IMR-90 (cell line): ENCODE measurements around the gene ESYT3. TPM values are rescaled to one million over a fixed set of nuclear protein-coding genes. Genes with fewer than 3 reads are reported as not detected.

Source experiments
- ATAC-seq: fragments of 200-7000 bp; cut with Tn5 transposase; 2 replicates; pipeline ENCODE4 v1.9.1; 2020; ENCODE audit warnings: low read depth, mild to moderate bottlenecking, moderate library complexity
- BruUV-seq: library from RNA; stranded (reverse); fragments of 400-500 nt; replicated peaks from 2 replicates; lab custom pipeline; 2021; lab: Mats Ljungman, UMichigan
- CTCF ChIA-PET: fragments of 300-600 bp; formaldehyde crosslinking; extraction: SDS; loops from one replicate; lab custom pipeline; 2021; ENCODE audit warnings: antibody characterized with exemption; lab: Yijun Ruan, JAX
- POLR2A ChIA-PET: fragments of 300-600 bp; sonication (Branson Sonifier 250); formaldehyde crosslinking; loops from one replicate; lab custom pipeline; 2022; ENCODE audit warnings: antibody characterized with exemption; ENCODE audit not compliant: unreplicated experiment; lab: Charles Lee
- DNase-seq: peaks from one replicate; pipeline ENCODE4 v3.0.0; 2013
- H2AFZ ChIP-seq: replicated peaks from 2 replicates; pipeline ENCODE3; 2013; ENCODE audit warnings: low read length, mild to moderate bottlenecking; ENCODE audit not compliant: poor library complexity
- H2AK5ac ChIP-seq: 2 replicates; pipeline ENCODE4 v1.6.1; 2013; ENCODE audit warnings: low read depth, low read length, inconsistent platforms
- H2AK9ac ChIP-seq: replicated peaks from 2 replicates; pipeline ENCODE3; 2013; ENCODE audit warnings: mild to moderate bottlenecking, low read depth, low read length, moderate library complexity; ENCODE audit not compliant: poor library complexity
- H2BK120ac ChIP-seq: 2 replicates; pipeline ENCODE4 v1.6.1; 2013; ENCODE audit warnings: low read depth, low read length, inconsistent platforms
- H2BK15ac ChIP-seq: 3 replicates; pipeline ENCODE4 v1.6.1; 2013; ENCODE audit warnings: low read depth, low read length, inconsistent platforms
- H2BK20ac ChIP-seq: 2 replicates; pipeline ENCODE4 v1.6.1; 2013; ENCODE audit warnings: low read depth, mild to moderate bottlenecking, inconsistent platforms, low read length, moderate library complexity
- H2BK5ac ChIP-seq: 2 replicates; pipeline ENCODE4 v1.6.1; 2013; ENCODE audit warnings: mild to moderate bottlenecking, low read depth, low read length, inconsistent platforms; ENCODE audit not compliant: poor library complexity, severe bottlenecking
- H3K14ac ChIP-seq: replicated peaks from 2 replicates; pipeline ENCODE4 v1.6.1; 2013; ENCODE audit warnings: low read depth, low read length, inconsistent platforms
- H3K18ac ChIP-seq: 2 replicates; pipeline ENCODE4 v1.6.1; 2013; ENCODE audit warnings: low read depth, low read length, control low read depth
- H3K23ac ChIP-seq: 2 replicates; pipeline ENCODE4 v1.6.1; 2013; ENCODE audit warnings: low read depth, low read length, inconsistent platforms
- H3K27ac ChIP-seq: 2 replicates; pipeline ENCODE4 v1.5.1; 2013; ENCODE audit warnings: mild to moderate bottlenecking, control low read depth, low read length; ENCODE audit not compliant: insufficient read depth
- H3K27me3 ChIP-seq: 2 replicates; pipeline ENCODE4 v1.6.1; 2013; ENCODE audit warnings: low read length; ENCODE audit not compliant: control insufficient read depth, insufficient read depth
- H3K36me3 ChIP-seq: 2 replicates; pipeline ENCODE4 v1.6.1; 2013; ENCODE audit warnings: low read length, mixed read lengths; ENCODE audit not compliant: control insufficient read depth, insufficient read depth
- H3K4ac ChIP-seq: 2 replicates; pipeline ENCODE4 v1.6.1; 2013; ENCODE audit warnings: low read depth, low read length, inconsistent platforms
- H3K4me1 ChIP-seq: 2 replicates; pipeline ENCODE4 v1.6.1; 2013; ENCODE audit warnings: low read length, mixed read lengths; ENCODE audit not compliant: control insufficient read depth, insufficient read depth
- H3K4me2 ChIP-seq: 2 replicates; pipeline ENCODE4 v1.6.1; 2013; ENCODE audit warnings: low read depth, mild to moderate bottlenecking, control low read depth, low read length, moderate library complexity
- H3K4me3 ChIP-seq: 2 replicates; pipeline ENCODE4 v1.5.1; 2013; ENCODE audit warnings: low read depth, mild to moderate bottlenecking, control low read depth, low read length, moderate library complexity; ENCODE audit not compliant: insufficient read depth
- H3K56ac ChIP-seq: 2 replicates; pipeline ENCODE4 v1.6.1; 2013; ENCODE audit warnings: low read length, inconsistent platforms; ENCODE audit not compliant: insufficient read depth; ENCODE audit errors: extremely low read depth
- H3K79me1 ChIP-seq, 2 experiments: 2 replicates each; pipeline ENCODE4 v1.6.1; 2013; ENCODE audit warnings: low read length in 2 of 2, inconsistent platforms in 1 of 2, low read depth in 1 of 2
- H3K9ac ChIP-seq: 2 replicates; pipeline ENCODE4 v1.6.1; 2013; ENCODE audit warnings: low read depth, low read length, control low read depth
- H3K9me1 ChIP-seq: 2 replicates; pipeline ENCODE4 v1.6.1; 2013; ENCODE audit warnings: low read length, inconsistent platforms; ENCODE audit not compliant: insufficient read depth
- H3K9me3 ChIP-seq: 2 replicates; pipeline ENCODE4 v1.6.1; 2013; ENCODE audit warnings: low read length; ENCODE audit not compliant: control insufficient read depth, insufficient read depth
- H4K20me1 ChIP-seq: 2 replicates; pipeline ENCODE4 v1.6.1; 2013; ENCODE audit warnings: low read length, inconsistent platforms; ENCODE audit not compliant: insufficient read depth
- H4K5ac ChIP-seq: 2 replicates; pipeline ENCODE4 v1.6.1; 2013; ENCODE audit warnings: mild to moderate bottlenecking, low read depth, low read length, control low read depth
- H4K8ac ChIP-seq, 2 experiments: 2 replicates each; pipeline ENCODE4 v1.6.1; 2013; ENCODE audit warnings: low read depth in 2 of 2, low read length in 2 of 2, control low read depth in 1 of 2, inconsistent platforms in 1 of 2
- H4K91ac ChIP-seq: 2 replicates; pipeline ENCODE4 v1.6.1; 2013; ENCODE audit warnings: low read depth, low read length, inconsistent platforms; ENCODE audit not compliant: insufficient read depth
- CEBPB ChIP-seq: IDR thresholded peaks from 2 replicates; pipeline ENCODE4 v1.6.1; 2012; ENCODE audit warnings: low read depth, low read length, improper control_type of control experiment
- FOS ChIP-seq: fragments of 150-350 bp; IDR thresholded peaks from 2 replicates; pipeline ENCODE4 v1.6.1; 2016; ENCODE audit warnings: low read depth, low read length
- MAZ ChIP-seq: IDR thresholded peaks from 2 replicates; pipeline ENCODE4 v1.6.1; 2012; ENCODE audit warnings: low read depth, mild to moderate bottlenecking, low read length, improper control_type of control experiment, moderate library complexity, borderline replicate concordance
- NFE2L2 ChIP-seq: fragments of 150-350 bp; IDR thresholded peaks from 2 replicates; pipeline ENCODE4 v1.6.1; 2016; ENCODE audit warnings: low read depth, mild to moderate bottlenecking, low read length
- POLR2A ChIP-seq: IDR thresholded peaks from 2 replicates; pipeline ENCODE4 v1.6.1; 2012; ENCODE audit warnings: mild to moderate bottlenecking, low read depth, low read length
- RAD21 ChIP-seq: IDR thresholded peaks from 2 replicates; pipeline ENCODE4 v1.6.1; 2012; ENCODE audit warnings: low read length, improper control_type of control experiment
- RCOR1 ChIP-seq: IDR thresholded peaks from 2 replicates; pipeline ENCODE4 v1.6.1; 2012; ENCODE audit warnings: mild to moderate bottlenecking, low read length, improper control_type of control experiment; ENCODE audit not compliant: insufficient replicate concordance
- RFX5 ChIP-seq: IDR thresholded peaks from 2 replicates; pipeline ENCODE4 v1.8.0; 2012; ENCODE audit warnings: low read depth, mild to moderate bottlenecking, low read length, moderate library complexity
- WGBS, 2 experiments: methylation state at CpG; one replicate each; pipeline versions ENCODE4 v1.1.5 to v1.1.7; 2013; ENCODE audit warnings: missing lambda C conversion rate in 2 of 2; ENCODE audit not compliant: insufficient read length in 1 of 2; ENCODE audit errors: extremely low coverage in 2 of 2; 5-methylcytosine and 5-hydroxymethylcytosine counted together
- dilution Hi-C: fragments of 300-500 bp; cut with HindIII; formaldehyde crosslinking; loops from one replicate; pipeline ENCODE4 v1.14.3; 2018; ENCODE audit warnings: low sequenced_read_pairs; ENCODE audit not compliant: unreplicated experiment
- in situ Hi-C: fragments of 300-500 bp; cut with MboI; formaldehyde crosslinking; loops from 3 replicates; pipeline ENCODE4 v1.14.3; 2019; ENCODE audit warnings: low sequenced_read_pairs, inconsistent platforms, mixed read lengths
- intact Hi-C: fragments of 100-400 bp; cut with micrococcal nuclease; formaldehyde crosslinking; loops from 2 replicates; pipeline ENCODE4 v1.10.0; 2022
- polyA plus RNA-seq, 3 experiments: library from polyadenylated mRNA; depleted of rRNA; stranded (reverse); fragments of >200 nt; gene quantifications; 2 replicates each; pipeline ENCODE4 v1.2.3, GENCODE V29; 2012; ENCODE audit warnings: low replicate concordance in 1 of 3
- total RNA-seq: library from RNA; depleted of rRNA; stranded (reverse); fragments of >200 nt; gene quantifications from 2 replicates; pipeline ENCODE4 v1.2.3, GENCODE V29; 2012
- TF ChIP-seq, protein P1 (sequence below): fragments of 150-350 bp; IDR thresholded peaks from 2 replicates; pipeline ENCODE4 v1.6.1; 2016; ENCODE audit warnings: low read depth, mild to moderate bottlenecking, low read length, moderate library complexity, borderline replicate concordance
- TF ChIP-seq, protein P2 (sequence below): conservative IDR thresholded peaks from 2 replicates; pipeline ENCODE4 v1.5.1; 2012; ENCODE audit warnings: mild to moderate bottlenecking, low read depth, low read length, improper control_type of control experiment

Gene ESYT3
- total and polyA plus RNA-seq, 2 of the 4 experiments (the other 2 are of a cell fraction), result under 0.01 to 0.02 TPM

DNA sequence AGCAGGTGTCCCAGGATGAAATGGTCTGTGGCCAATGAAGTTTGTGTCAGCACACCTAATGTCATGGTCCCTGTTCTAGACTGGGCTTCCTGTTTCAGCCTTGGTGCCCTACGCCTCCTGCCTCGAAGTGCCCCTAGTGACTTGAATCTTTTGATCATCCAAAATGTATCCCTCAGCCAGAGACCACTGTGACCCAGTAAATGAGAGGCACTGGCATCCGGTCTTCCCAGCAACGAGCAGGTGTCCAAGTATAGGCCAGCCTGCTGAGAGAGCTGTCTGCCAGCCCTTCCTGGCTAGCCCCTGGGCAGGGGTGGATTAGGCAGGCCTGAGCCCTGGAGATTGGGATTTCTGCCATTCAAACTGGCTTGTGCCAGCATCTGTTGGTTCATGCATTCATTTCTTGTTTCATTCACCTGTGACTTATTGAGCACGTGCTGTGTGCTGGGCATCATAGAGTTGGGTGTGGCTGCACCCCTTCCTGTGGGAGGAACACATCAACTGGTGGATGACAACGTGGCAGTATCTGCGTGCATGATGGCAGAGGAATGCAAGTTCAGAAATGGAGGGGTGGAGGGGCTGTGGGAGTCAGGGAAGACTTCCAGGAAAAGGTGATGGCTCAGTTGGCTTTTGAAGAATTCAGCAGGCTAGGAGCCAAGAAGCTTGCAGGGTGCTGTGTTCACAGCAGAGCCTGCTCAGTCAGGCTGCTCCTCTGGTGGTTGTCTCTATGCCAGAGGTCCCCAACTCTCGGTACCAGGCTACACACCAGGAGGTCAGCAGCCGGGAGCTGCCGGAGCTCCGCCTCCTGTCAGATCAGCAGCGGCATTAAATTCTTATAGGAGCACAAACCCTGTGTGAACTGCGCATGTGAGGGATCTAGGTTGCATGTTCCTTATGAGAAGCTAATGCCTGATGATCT is 21.6 kb downstream of the ESYT3 start (continued):
- TF ChIP-seq RAD21 (no peak), FOS (no peak)

DNA sequence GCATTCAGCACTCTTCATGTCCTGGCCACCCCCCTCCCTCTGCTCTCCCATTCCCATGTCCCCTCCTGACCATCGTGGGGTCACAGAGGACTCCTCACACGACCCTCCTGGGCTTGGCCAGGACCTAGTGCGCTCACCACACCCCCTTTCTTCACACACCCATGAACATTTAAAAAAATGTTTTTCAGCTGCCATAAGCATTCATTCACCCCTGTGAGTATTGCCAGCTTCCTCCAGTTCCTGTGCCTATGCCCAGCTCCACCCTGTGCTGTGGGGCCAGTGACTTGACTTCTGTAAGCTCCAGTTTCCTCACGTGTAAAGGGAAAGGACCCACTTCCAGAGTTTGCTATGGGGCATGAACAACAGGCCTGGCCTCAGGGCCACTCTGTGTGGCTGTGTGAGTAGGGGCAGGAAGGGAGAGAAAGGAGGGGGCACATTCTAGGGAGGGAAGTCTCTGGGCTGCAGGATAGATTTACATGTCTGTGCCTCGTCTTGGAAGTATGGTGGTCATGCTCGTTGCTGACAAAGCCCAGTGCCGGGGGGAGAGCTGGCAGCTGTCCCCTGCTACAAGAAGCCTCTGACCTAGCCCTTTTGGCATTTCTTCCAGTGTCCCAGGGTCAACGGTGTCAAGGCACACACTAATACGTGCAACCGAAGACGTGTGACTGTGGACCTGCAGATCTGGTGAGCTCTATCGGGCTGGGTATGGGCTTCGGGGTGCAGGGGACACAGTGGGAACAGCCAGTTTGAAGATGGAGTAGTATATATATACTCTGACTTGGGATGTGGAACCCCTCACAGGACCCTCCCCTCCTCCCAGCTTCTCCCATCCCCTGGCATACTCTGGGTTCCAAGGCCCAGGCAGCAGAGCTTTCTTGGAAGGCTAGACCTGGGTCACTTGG is 22.8 kb downstream of the ESYT3 start:
- ChIA-PET CTCF (interaction anchor here (0.5 kb wide), 1 partner anchor 31 kb away, joined by 3 read pairs; no protein-coding TSS in a partner anchor), POLR2A (interaction anchor here (0.6 kb wide), 1 partner anchor 11 kb away, joined by 3 read pairs; no protein-coding TSS in a partner anchor)
- no peak overlapping the region for H3K4me3 ChIP-seq
- ATAC-seq (no peak), DNase-seq (no peak)
- H3K56ac ChIP-seq, result no peak overlapping the region
- no peaks in the 10 kb centered on the region for H3K9me1 ChIP-seq
- peak overlapping the region; percentile 14 for H2AFZ ChIP-seq
- peaks cover 12% of the 10 kb centered on the region for H3K27me3 ChIP-seq
- dilution Hi-C loops, result no loop called here
- intact Hi-C loops, result no loop called here
- H3K14ac ChIP-seq, result no peak overlapping the region
- H2BK120ac ChIP-seq, result no peak overlapping the region
- no peak overlapping the region for H2AK9ac ChIP-seq
- H3K4me1 ChIP-seq, result no peaks in the 10 kb centered on the region
- H4K8ac ChIP-seq, result no peak overlapping the region
- H3K4ac ChIP-seq, result no peak overlapping the region
- 84% methylated on average over 8 of the region's 13 CpGs; no CpG with 5 or more reads in 1 of the 2 experiments for WGBS, 2 experiments
- no TSS peak for BruUV-seq
- in situ Hi-C loops, result no loop called here
- no peak overlapping the region for H3K27ac ChIP-seq
- no peak overlapping the region for H3K18ac ChIP-seq
- no peak overlapping the region for H3K9ac ChIP-seq
- no peak overlapping the region for H4K91ac ChIP-seq
- H2BK20ac ChIP-seq, result no peak overlapping the region
- H4K5ac ChIP-seq, result no peak overlapping the region
- H2AK5ac ChIP-seq, result no peak overlapping the region
- no peak overlapping the region for H3K23ac ChIP-seq
- H3K4me2 ChIP-seq, result no peak overlapping the region
- H2BK15ac ChIP-seq, result no peak overlapping the region
- no peaks in the 10 kb centered on the region for H3K79me1 ChIP-seq
- H4K20me1 ChIP-seq, result no peaks in the 10 kb centered on the region
- H2BK5ac ChIP-seq, result no peak overlapping the region
- H3K9me3 ChIP-seq, result no peaks in the 10 kb centered on the region
- no peaks in the 10 kb centered on the region for H3K36me3 ChIP-seq
- no peak for TF ChIP-seq RFX5
- TF ChIP-seq, protein P1, sequence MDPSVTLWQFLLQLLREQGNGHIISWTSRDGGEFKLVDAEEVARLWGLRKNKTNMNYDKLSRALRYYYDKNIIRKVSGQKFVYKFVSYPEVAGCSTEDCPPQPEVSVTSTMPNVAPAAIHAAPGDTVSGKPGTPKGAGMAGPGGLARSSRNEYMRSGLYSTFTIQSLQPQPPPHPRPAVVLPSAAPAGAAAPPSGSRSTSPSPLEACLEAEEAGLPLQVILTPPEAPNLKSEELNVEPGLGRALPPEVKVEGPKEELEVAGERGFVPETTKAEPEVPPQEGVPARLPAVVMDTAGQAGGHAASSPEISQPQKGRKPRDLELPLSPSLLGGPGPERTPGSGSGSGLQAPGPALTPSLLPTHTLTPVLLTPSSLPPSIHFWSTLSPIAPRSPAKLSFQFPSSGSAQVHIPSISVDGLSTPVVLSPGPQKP, result no peak
- no peak for TF ChIP-seq NFE2L2
- no peak for TF ChIP-seq MAZ
- TF ChIP-seq RCOR1, result no peak
- no peak for TF ChIP-seq RAD21
- TF ChIP-seq, protein P2, sequence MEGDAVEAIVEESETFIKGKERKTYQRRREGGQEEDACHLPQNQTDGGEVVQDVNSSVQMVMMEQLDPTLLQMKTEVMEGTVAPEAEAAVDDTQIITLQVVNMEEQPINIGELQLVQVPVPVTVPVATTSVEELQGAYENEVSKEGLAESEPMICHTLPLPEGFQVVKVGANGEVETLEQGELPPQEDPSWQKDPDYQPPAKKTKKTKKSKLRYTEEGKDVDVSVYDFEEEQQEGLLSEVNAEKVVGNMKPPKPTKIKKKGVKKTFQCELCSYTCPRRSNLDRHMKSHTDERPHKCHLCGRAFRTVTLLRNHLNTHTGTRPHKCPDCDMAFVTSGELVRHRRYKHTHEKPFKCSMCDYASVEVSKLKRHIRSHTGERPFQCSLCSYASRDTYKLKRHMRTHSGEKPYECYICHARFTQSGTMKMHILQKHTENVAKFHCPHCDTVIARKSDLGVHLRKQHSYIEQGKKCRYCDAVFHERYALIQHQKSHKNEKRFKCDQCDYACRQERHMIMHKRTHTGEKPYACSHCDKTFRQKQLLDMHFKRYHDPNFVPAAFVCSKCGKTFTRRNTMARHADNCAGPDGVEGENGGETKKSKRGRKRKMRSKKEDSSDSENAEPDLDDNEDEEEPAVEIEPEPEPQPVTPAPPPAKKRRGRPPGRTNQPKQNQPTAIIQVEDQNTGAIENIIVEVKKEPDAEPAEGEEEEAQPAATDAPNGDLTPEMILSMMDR, result no peak
- TF ChIP-seq POLR2A, result no peak
- TF ChIP-seq CEBPB, result no peak
